HG02970 (cell line): ENCODE data around the gene MYRIP.
"Not testable (repeated sequence)": the region's sequence is repeated elsewhere in the genome, so short reads cannot be mapped to it uniquely, and the experiment has no call there.

Experiments
- ATAC-seq: cut with Tn5 transposase; IDR thresholded peaks from one replicate; pipeline ENCODE4 v1.9.1; 2021; ENCODE audit warnings: mild to moderate bottlenecking, moderate library complexity, moderate number of reproducible peaks; ENCODE audit not compliant: unreplicated experiment, low FRiP score

MYRIP gene

GRCh38 chr3:40254491-40254890, 445.1 kb downstream of the MYRIP start:
- ATAC-seq = no peak

- no peak for ATAC-seq
Measured at GRCh38 chr3:40254891-40255290, 445.5 kb downstream of the MYRIP start.

- no peak for ATAC-seq
Measured at GRCh38 chr3:40255532-40255931, 446.1 kb downstream of the MYRIP start.

- no peak for ATAC-seq
Measured at GRCh38 chr3:40258064-40258463, 448.7 kb downstream of the MYRIP start.

- ATAC-seq = no peak
Measured at GRCh38 chr3:40258555-40258954, 449.1 kb downstream of the MYRIP start.

- no peak for ATAC-seq
Measured at GRCh38 chr3:40262331-40262730, 452.9 kb downstream of the MYRIP start.

- no peak for ATAC-seq
Measured at GRCh38 chr3:40264451-40264850, 455.0 kb downstream of the MYRIP start.

GRCh38 chr3:40265181-40265580, 455.8 kb downstream of the MYRIP start:
- no peak for ATAC-seq

GRCh38 chr3:40267937-40268724, 458.7 kb downstream of the MYRIP start:
- ATAC-seq = no peak

- no peak for ATAC-seq
Measured at GRCh38 chr3:40268802-40269524, 459.6 kb downstream of the MYRIP start.

GRCh38 chr3:40278791-40279190, 469.4 kb downstream of the MYRIP start:
- ATAC-seq = no peak

- no peak for ATAC-seq
Measured at GRCh38 chr3:40281995-40282394, 472.6 kb downstream of the MYRIP start.

GRCh38 chr3:40283057-40283456, 473.6 kb downstream of the MYRIP start:
- not testable (repeated sequence) for ATAC-seq

- ATAC-seq = no peak
Measured at GRCh38 chr3:40287248-40287647, 477.8 kb downstream of the MYRIP start.

GRCh38 chr3:40290396-40290795, 481.0 kb downstream of the MYRIP start:
- no peak for ATAC-seq

GRCh38 chr3:40291471-40291870, 482.1 kb downstream of the MYRIP start:
- ATAC-seq = no peak

- no peak for ATAC-seq
Measured at GRCh38 chr3:40292637-40293349, 483.4 kb downstream of the MYRIP start.

- ATAC-seq = no peak
Measured at GRCh38 chr3:40294434-40294833, 485.0 kb downstream of the MYRIP start.

- ATAC-seq = no peak
Measured at GRCh38 chr3:40298075-40298474, 488.7 kb downstream of the MYRIP start.

- ATAC-seq = no peak
Measured at GRCh38 chr3:40299130-40299720, 489.8 kb downstream of the MYRIP start.
